ENCODE data around the gene MNAT1.

Gene MNAT1

DNA sequence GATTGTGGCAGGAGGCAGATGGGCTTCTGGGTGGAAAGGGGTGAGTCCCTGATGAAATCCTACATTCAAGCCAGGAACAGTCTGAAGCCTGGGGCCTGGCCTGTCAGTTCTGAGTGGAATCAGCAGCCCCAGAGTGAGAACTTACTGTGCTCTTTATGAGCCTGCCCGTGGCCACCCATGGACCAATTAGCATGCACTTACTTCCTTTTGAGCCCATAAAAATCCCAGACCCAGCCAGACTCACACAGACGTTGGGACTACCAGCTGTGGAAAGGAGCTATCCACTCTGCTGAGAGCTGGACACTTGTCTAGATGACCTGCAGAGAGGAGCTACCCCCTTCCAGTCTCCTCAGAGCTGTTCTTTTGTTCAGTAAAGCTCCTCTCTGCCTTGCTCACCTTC lies 104.5 kb downstream of the MNAT1 start:
- no peak for TF ChIP-seq TAF1 (IDR thresholded peaks at IDR 0.05; ENCODE audit: borderline replicate concordance, insufficient read depth, low read length)
- TF ChIP-seq POLR2AphosphoS5 (IDR thresholded peaks at IDR 0.05; ENCODE audit: low read depth, low read length): no peak
- TF ChIP-seq SIN3A (IDR thresholded peaks at IDR 0.05; ENCODE audit: borderline replicate concordance, insufficient read depth, low read length): no peak
- TF ChIP-seq FOXP2 (optimal IDR thresholded peaks at IDR 0.05; ENCODE audit: borderline replicate concordance, extremely low read depth, extremely low read length, insufficient read depth): no peak
- TF ChIP-seq, protein P1, sequence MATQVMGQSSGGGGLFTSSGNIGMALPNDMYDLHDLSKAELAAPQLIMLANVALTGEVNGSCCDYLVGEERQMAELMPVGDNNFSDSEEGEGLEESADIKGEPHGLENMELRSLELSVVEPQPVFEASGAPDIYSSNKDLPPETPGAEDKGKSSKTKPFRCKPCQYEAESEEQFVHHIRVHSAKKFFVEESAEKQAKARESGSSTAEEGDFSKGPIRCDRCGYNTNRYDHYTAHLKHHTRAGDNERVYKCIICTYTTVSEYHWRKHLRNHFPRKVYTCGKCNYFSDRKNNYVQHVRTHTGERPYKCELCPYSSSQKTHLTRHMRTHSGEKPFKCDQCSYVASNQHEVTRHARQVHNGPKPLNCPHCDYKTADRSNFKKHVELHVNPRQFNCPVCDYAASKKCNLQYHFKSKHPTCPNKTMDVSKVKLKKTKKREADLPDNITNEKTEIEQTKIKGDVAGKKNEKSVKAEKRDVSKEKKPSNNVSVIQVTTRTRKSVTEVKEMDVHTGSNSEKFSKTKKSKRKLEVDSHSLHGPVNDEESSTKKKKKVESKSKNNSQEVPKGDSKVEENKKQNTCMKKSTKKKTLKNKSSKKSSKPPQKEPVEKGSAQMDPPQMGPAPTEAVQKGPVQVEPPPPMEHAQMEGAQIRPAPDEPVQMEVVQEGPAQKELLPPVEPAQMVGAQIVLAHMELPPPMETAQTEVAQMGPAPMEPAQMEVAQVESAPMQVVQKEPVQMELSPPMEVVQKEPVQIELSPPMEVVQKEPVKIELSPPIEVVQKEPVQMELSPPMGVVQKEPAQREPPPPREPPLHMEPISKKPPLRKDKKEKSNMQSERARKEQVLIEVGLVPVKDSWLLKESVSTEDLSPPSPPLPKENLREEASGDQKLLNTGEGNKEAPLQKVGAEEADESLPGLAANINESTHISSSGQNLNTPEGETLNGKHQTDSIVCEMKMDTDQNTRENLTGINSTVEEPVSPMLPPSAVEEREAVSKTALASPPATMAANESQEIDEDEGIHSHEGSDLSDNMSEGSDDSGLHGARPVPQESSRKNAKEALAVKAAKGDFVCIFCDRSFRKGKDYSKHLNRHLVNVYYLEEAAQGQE (IDR thresholded peaks at IDR 0.05; ENCODE audit: insufficient read depth in 1 of 2, low read depth in 2 of 2, low read length in 2 of 2): no peak

DNA sequence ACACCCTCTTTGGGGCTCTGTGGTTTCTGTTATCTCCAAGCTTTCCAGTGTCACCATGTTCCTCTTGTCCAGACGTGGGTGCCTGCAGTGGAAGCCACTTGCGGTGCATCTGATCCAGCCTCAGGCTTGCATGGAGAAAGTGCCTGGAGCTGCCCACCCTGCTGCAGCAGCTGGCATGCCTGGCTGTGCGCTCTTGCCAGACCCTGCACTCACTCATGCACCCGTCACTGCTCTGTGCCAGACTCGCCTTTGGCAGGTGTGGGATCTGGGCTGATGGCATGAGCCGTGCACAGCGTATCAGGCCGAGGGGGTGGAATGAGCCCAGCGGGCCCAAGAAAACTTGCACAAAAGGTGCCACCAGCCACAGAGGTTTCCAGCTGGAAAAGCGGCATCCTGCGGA lies 105.1 kb downstream of the MNAT1 start:
- TF ChIP-seq TAF1 (IDR thresholded peaks at IDR 0.05; ENCODE audit: borderline replicate concordance, insufficient read depth, low read length) (no peak), FOXP2 (optimal IDR thresholded peaks at IDR 0.05; ENCODE audit: borderline replicate concordance, extremely low read depth, extremely low read length, insufficient read depth) (no peak), POLR2AphosphoS5 (IDR thresholded peaks at IDR 0.05; ENCODE audit: low read depth, low read length) (no peak), SIN3A (IDR thresholded peaks at IDR 0.05; ENCODE audit: borderline replicate concordance, insufficient read depth, low read length) (no peak)
- TF ChIP-seq, protein P1 (IDR thresholded peaks at IDR 0.05; ENCODE audit: insufficient read depth in 1 of 2, low read depth in 2 of 2, low read length in 2 of 2): no peak

DNA sequence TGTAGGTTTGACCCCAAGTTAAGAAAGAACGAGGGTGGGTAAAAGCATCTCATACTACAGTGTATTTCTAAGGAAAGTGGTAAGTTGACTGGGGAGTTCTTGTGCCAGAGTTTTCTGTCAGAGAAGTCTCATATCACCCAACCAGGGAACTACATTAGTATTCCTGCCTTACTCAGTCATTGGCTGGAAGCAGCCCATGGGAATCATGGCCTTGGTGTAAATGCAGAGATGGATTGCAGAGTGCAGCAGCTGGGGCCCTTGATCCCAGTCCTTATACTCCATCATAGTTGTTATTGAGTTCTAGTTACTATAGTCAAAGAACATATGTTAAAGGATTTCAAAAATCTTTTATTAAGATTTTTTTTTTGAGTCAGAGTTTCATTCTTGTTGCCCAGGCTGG lies 105.8 kb downstream of the MNAT1 start:
- TF ChIP-seq, protein P1 (IDR thresholded peaks at IDR 0.05; ENCODE audit: insufficient read depth in 1 of 2, low read depth in 2 of 2, low read length in 2 of 2): no peak
- TF ChIP-seq FOXP2 (optimal IDR thresholded peaks at IDR 0.05; ENCODE audit: borderline replicate concordance, extremely low read depth, extremely low read length, insufficient read depth) (no peak), TAF1 (IDR thresholded peaks at IDR 0.05; ENCODE audit: borderline replicate concordance, insufficient read depth, low read length) (no peak), SIN3A (IDR thresholded peaks at IDR 0.05; ENCODE audit: borderline replicate concordance, insufficient read depth, low read length) (no peak), POLR2AphosphoS5 (IDR thresholded peaks at IDR 0.05; ENCODE audit: low read depth, low read length) (no peak)

DNA sequence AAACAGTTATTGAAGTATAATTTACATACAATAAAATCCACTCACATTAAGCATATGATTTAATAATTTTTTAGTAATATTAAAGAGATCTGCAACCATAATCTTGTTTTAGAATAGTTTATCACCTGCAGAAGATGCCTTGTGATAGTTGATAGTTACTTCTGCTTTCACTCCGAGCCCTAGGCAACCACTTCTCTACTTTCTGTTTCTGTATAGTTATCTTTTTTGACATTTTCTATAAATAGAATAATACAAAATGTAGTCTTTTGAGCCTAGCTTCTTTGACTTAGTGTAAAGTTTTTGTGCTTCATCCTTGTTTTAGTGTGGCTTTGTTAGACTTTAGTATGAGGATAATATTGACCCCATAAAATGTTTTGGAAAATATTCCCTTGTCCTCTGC lies 111.0 kb downstream of the MNAT1 start:
- no peak for TF ChIP-seq POLR2AphosphoS5 (IDR thresholded peaks at IDR 0.05; ENCODE audit: low read depth, low read length)
- no peak for TF ChIP-seq TAF1 (IDR thresholded peaks at IDR 0.05; ENCODE audit: borderline replicate concordance, insufficient read depth, low read length)
- TF ChIP-seq SIN3A (IDR thresholded peaks at IDR 0.05; ENCODE audit: borderline replicate concordance, insufficient read depth, low read length): no peak
- TF ChIP-seq, protein P1 (IDR thresholded peaks at IDR 0.05; ENCODE audit: insufficient read depth in 1 of 2, low read depth in 2 of 2, low read length in 2 of 2): no peak
- TF ChIP-seq FOXP2 (optimal IDR thresholded peaks at IDR 0.05; ENCODE audit: borderline replicate concordance, extremely low read depth, extremely low read length, insufficient read depth): no peak

DNA sequence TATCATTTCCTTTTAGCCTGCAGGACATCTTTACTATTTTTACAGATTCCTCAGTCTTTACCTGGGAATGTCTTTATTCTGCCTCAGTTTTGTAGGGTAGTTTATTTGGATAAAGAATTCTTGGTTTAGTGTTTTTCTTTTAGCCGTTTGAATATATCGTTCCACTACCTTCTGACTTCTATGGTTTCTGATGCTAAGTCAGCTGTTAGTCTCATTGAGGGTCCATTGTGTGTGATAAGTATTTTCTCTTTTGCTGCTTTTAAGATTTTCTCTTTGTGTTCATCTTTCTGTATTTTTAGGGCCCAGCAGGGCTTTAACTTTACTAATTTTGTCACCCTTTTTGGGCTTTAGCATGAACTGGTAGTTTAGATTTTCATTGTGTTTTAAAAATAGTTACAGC lies 113.5 kb downstream of the MNAT1 start:
- TF ChIP-seq FOXP2 (optimal IDR thresholded peaks at IDR 0.05; ENCODE audit: borderline replicate concordance, extremely low read depth, extremely low read length, insufficient read depth): no peak
- TF ChIP-seq POLR2AphosphoS5 (IDR thresholded peaks at IDR 0.05; ENCODE audit: low read depth, low read length): no peak
- TF ChIP-seq SIN3A (IDR thresholded peaks at IDR 0.05; ENCODE audit: borderline replicate concordance, insufficient read depth, low read length): no peak
- no peak for TF ChIP-seq TAF1 (IDR thresholded peaks at IDR 0.05; ENCODE audit: borderline replicate concordance, insufficient read depth, low read length)
- TF ChIP-seq, protein P1 (IDR thresholded peaks at IDR 0.05; ENCODE audit: insufficient read depth in 1 of 2, low read depth in 2 of 2, low read length in 2 of 2): no peak
